NCI-H187 (cell line): ENCODE results near the gene TMEM178B.

Source experiments
- DNase-seq, 2 experiments: peaks; one replicate each; lab custom pipeline; 2025; lab: John Stamatoyannopoulos, UW

The TMEM178B gene

GRCh38 chr7:141431140-141431479 is 357.2 kb downstream of the TMEM178B start:
- no peak for DNase-seq

DNA sequence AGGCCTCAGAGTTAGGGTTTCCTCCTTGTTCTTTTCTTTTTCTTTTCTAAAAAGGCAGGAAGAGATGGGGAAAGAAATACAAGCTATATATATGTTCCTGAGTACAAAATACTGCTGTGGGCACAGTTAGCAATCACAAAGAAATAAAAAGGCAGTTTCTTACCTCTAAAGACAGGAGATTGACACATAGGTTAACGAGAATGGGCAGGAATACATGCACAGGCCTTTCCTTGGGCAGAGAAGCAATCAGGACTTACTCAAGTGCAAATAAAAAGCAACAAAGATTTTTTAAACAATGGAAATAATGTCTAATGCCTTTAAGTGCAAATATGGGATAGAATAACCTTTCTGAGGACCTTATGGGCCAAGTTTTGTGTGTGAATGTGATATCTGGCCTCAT is 357.8 kb downstream of the TMEM178B start:
- no peak for DNase-seq

- no peak for DNase-seq
Observed at GRCh38 chr7:141433698-141434097, 359.8 kb downstream of the TMEM178B start.

- DNase-seq = no peak
Observed at GRCh38 chr7:141436139-141436538, 362.3 kb downstream of the TMEM178B start.

GRCh38 chr7:141436575-141437075 is 362.8 kb downstream of the TMEM178B start:
- no peak for DNase-seq

DNA sequence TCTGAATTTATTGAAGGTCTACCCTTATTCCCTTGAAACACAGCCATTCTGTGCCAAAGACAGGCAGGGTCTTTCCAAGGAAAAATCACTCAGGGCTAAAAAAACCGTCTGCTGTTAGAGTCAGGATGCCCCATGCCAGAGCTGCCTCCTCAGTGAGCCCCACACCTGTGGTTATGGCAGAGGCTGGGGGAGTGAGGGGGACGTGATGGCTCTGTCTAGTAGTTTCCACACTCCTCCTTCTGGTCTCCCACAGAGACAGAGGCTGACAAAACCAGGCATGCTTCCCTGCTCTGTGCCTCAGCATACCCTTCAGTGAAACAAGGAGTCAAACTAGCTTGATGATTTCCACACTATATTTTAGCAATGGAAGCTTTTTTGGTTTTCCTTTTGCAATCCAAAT is 365.3 kb downstream of the TMEM178B start:
- no peak for DNase-seq

- no peak for DNase-seq
Observed at GRCh38 chr7:141439776-141440175, 365.9 kb downstream of the TMEM178B start.

DNA sequence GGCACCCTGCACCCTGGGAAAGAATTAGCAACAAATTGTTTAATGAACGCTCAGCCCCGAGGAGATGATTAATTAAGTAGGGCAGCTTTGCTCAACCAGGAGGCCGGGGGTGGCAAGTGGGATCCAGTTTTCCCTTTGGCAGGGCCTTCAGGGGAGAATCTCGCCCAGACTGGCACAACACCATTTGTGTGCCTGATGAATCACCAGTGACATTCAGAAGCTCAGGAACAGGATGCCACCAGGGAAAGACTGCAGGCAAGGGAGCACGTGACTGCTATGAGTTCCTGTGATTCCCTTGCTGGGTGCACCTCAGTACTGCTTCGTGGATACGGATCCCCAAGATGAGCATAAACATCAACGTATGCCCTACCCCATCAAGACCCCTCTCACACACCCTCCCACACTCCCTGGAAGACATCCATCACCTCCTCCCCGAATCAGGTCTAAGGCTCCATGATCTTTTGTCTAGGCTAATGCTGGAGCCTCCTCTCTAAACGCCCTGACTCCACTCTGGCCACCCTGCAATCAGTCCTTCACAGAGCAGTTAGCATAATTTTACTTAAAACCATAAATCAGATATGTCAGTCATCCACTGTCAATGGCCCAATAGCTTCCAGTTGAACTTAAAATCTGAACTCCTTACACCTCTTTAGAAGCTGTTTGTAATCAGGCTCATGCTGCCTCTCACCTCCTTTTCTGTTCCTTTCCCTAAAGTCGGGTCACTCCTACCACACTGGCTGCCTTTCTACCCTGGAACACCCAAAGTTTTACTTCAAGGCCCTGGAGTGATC is 368.2 kb downstream of the TMEM178B start:
- DNase-seq = no peak

- no peak for DNase-seq
Observed at GRCh38 chr7:141442781-141443180, 368.9 kb downstream of the TMEM178B start.

DNA sequence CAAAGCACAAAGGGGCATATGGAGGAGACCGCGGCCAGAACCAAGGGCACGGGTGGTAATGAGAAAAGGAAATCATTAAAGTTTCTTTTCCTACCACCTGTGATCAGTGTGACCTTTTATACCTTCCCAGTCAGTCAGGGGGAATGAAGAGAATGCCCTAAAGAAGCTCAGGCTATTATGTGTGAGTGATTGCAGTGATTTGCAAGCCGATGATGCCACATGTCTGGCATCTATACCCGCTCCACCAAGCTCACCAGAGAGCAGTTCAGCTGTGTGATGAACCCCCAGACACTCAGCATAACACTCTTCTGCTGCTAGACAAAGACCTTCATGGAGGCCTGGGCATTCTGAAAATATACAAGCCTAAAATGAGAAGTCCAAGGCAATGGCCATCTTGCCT is 371.1 kb downstream of the TMEM178B start:
- DNase-seq = no peak

DNA sequence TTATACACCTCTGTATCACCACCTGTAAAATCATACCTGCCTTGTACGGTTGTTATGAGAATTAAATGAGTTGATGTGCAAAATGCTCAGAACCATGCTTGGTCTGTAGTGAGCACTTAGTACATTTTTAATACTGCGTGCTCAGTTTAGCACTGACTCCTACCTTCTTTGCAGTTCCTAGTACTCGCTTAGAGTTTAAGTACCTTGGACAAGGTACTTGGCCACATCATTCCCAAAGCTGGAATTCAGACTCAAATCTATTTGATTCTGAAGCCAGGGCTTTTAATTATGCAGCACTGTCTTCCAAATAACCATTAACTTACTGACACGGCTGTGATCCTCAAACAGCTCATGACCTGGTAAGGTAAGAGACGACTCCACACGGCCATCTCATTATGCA is 377.4 kb downstream of the TMEM178B start:
- no peak for DNase-seq

DNA sequence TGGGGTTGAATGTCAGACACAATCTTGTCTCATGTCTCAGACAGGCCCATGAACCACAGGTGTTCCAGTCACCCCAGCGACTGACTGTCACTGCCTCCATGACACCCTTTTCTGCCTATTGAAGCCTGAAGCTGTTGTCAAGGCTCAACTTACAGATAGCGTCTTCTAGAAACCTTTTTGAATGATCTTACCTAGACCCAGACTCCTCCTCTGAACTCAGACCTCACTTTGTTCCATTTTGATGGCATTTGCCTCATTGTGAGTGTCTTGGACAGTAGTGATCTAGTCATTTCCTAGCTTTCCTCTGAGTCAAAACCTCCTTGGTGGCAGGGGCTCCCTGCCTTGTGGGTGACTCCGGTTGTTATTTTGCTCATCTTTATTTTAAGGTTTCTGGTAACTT is 379.0 kb downstream of the TMEM178B start:
- DNase-seq = no peak

DNA sequence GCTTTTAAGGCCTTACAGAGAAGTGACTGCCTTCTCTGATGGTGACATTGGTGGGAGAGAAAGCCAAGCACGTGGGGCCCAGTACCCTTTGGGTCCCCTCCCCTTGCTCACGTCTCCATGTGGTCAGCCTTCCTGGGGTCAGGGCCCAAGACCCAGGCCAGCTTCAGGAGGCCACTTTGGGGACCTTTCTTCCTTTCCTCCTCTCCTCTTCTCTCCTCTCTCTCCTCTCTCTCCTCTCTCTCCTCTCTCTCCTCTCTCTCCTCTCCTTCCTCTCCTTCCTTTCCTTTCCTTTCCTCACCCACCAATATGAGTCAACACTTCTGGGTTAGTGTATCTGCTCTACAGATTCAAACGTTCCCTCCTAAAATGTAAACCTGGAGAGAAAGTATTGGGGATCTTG is 380.5 kb downstream of the TMEM178B start:
- no peak for DNase-seq

DNA sequence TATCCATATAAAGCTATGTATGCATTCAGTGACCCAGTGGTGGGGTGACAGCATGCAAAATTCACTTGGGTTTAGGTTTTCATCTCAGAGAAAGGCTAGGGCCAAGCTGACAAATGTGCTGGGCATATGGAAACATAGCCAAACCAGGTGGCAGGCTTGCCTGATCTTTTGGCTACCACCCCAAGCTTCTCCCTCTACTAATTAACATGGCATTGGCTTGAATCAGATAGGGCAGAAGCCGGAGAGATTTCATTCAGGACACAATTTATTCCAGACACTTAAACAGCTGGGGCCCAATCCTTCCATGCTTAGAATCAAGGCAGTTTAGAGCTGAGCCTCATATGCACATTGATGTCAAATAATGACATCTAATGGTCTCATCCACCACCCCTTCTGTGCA is 381.9 kb downstream of the TMEM178B start:
- DNase-seq = no peak

DNA sequence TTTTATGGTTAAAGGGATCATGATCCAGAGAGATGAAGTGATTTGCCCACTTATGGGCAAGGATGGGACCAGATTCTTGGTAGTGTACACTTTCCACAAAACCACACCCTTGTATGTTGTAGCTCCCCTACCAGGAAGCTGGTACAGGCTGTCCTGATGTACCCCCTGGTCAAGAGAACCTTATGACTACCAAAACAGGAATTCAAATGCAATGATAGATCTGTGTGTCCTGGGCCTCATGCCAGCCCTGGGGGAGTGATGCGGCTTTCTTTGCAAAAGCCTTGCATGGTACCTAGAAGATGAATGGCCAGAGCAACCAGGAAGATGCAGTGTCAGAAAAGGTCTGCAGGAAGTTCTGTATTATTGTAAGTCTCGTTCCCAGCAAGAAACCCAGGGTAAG is 382.4 kb downstream of the TMEM178B start:
- DNase-seq = no peak

- DNase-seq = no peak
Observed at GRCh38 chr7:141456711-141457110, 382.8 kb downstream of the TMEM178B start.

DNA sequence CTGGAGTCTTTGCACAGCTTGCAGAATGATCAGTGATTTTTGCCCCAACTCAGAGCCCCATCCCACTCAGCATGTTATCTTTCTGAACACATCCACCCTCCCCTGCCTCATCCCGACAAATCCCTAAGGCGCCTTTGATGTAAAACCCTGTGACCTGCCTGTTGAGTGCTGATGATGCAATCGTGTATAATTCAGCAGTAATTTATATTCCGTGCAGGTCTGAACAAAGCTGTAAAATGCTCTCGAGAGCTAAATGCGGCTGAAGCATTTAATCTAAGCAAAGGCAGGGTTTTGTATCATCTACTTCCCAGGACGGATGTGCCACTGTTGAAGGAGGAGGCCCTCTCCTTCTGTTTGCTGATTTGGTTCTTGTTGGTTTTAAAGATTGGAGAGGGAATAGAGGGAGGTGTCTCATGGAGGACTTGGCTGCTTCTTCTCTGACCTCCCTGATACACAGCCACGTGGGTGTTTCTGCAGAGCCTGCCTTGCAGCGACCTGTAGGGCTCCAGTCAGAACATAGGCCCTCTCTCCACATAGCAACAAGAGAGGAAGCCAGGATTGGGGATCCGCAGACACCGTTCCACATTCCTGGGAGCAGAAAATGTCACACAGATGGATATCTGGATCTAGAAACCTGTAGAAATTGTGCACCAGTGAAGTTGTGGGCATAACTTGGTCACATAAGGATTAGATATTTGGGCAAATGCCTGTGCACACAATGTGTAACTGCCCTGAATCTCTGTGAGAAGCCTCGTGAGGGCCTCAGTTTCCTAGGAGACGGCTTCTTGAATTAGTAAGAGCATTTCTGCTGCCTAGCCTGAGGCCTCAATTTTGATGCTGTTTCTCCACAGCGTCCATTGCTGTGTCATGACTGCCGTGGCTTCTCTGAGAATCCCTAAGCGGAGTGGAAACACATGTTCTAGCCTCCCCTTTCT is 387.2 kb downstream of the TMEM178B start:
- peak; percentile 77 to 85 for DNase-seq

GRCh38 chr7:141461924-141462323 is 388.1 kb downstream of the TMEM178B start:
- no peak for DNase-seq

DNA sequence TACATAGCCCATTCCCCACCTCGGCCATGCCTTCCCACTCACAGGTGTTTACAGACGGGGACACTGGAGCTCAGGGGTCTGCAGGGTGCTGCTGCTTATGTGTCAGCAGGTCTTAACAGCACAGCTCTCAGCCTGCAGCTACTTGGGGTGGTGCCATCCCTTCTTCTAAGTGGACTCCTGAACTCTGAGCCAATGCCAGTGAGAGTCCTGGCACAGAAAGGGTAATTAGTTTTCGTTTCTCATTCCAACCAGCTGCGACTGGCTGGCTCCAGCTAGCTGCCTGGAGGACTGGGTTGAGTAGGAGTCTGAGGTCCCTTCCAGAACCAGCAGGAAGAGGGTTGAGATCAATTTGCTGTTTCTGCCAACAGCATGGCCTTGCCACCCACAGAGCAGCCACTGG is 389.1 kb downstream of the TMEM178B start:
- DNase-seq = no peak

DNA sequence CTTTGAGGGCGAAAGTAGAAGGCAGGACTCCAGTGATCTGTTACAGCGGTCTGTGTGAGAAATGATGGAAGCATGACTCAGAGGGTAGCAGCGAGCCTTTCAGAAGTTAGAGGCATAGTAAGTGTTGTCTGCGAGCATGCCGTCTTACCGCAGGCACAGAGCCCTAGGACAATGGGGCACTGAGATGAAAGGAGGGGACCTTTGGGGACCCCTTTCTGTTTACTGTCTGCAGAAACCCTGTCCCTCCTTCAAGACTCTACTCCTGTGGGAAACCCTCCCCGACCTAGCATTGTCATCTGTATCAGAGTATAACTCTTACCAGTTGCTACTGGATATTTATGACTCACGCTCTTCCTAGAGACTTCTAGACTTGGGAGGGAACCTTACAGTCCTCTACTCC is 390.1 kb downstream of the TMEM178B start:
- no peak for DNase-seq

DNA sequence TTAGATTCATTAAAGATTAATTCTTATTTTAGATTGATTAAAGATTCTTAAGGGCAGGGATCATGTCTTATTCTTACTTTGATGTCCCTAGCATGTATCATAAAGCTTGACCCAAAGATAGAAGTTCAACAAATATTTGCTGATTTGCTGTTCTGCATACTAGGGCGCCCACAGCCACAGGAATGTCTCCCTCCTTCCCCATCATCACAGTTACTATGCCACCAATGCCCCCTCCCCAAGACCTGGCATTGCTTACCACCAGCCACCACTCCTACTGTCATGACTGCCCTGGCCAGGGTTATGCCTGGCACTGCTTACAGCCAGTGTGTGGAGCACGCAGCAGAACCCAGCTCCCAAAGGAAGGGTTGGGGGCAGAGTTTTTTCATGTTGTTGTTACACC is 390.7 kb downstream of the TMEM178B start:
- DNase-seq = no peak

DNA sequence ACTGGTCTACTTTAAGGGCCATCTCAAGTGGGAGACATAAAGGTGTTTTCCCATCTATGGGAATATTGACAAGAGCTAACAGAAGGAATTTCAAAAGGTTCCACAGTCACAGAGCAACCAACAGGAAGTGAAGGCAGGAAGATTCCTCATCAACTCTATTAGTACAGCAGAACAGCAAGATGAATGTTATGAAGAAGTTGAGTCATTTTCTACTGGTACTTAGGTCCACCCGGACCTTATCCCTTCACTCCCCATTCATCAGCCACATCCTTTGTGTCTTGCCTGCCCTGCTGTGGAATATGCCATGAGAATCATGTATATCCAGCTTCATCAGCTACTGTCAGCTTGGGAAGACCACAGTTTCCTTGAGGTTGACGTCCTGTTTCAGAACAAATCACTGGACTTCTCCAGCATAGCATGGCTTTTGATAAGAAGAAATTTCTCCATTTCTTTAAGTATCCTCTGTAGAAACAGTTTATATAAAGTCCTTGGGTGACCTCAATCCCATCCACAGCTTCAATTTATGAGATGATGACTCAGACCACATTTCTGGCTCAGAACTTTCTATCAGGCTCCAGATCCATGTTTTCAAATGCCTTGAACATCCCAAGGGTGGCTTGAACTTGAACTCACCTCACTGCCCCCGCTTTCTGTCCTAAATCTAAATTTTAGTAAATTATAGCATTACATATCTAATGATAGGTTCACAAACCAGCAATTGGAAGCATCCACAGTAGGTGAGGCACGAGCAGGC is 392.5 kb downstream of the TMEM178B start:
- no peak for DNase-seq
